HEK293 (cell line): ENCODE measurements around the gene IQCE.
A peak's percentile ranks its signal among the peaks of the same experiment; 100 is the strongest.

Experiments used
- CTCF ChIA-PET: fragments of 350-600 bp; formaldehyde crosslinking; extraction: SDS; loops from one replicate; lab custom pipeline; 2021; ENCODE audit warnings: antibody characterized with exemption; lab: Yijun Ruan, JAX
- POLR2A ChIA-PET: fragments of 300-600 bp; formaldehyde crosslinking; extraction: SDS; loops from one replicate; lab custom pipeline; 2020; ENCODE audit warnings: antibody characterized with exemption, inconsistent platforms; lab: Yijun Ruan, JAX
- H3K27ac ChIP-seq: fragments of 200-500 bp; sonication (Bioruptor generic); 2 replicates; pipeline ENCODE4 v1.5.1; 2014; ENCODE audit warnings: low read depth, low read length, control low read depth, inconsistent platforms; ENCODE audit errors: extremely low read depth
- H3K36me3 ChIP-seq, 2 experiments: fragments of 200-500 bp in 1 of 2; sonication (Bioruptor generic) in 1 of 2; 1 replicate in 1 of 2; 2 replicates in 1 of 2; pipeline ENCODE4 v1.5.1; 2014 to 2017; ENCODE audit warnings: inconsistent platforms in 2 of 2, low read length in 2 of 2; ENCODE audit not compliant: control insufficient read depth in 2 of 2, insufficient read depth in 1 of 2
- H3K4me1 ChIP-seq: fragments of 200-500 bp; sonication (Bioruptor generic); 2 replicates; pipeline ENCODE4 v1.5.1; 2014; ENCODE audit warnings: mild to moderate bottlenecking, low read length, inconsistent platforms; ENCODE audit not compliant: control insufficient read depth, insufficient read depth
- H3K4me3 ChIP-seq: 2 replicates; pipeline ENCODE4 v1.5.1; 2011; ENCODE audit warnings: low read depth, mild to moderate bottlenecking, control low read depth, low read length, moderate library complexity
- H3K9me3 ChIP-seq: fragments of 200-500 bp; sonication (Bioruptor generic); 2 replicates; pipeline ENCODE4 v1.5.1; 2014; ENCODE audit warnings: low read depth, low read length, inconsistent platforms; ENCODE audit not compliant: control insufficient read depth, insufficient read depth
- EGR2 ChIP-seq: fragments of 450-650 bp; formaldehyde crosslinking; IDR thresholded peaks from 2 replicates; pipeline ENCODE4 v1.5.1; 2016; ENCODE audit warnings: low read depth, missing biosample characterization, missing genetic modification characterization
- HOXD13 ChIP-seq: sonication (generic); formaldehyde crosslinking; IDR thresholded peaks from 2 replicates; pipeline ENCODE4 v1.8.0; 2022; ENCODE audit warnings: missing genetic modification reagents, borderline replicate concordance
- MZF1 ChIP-seq: fragments of 450-650 bp; formaldehyde crosslinking; IDR thresholded peaks from 2 replicates; pipeline ENCODE4 v1.5.1; 2017; ENCODE audit warnings: missing biosample characterization, missing genetic modification characterization, borderline replicate concordance
- PRDM2 ChIP-seq: fragments of 450-650 bp; formaldehyde crosslinking; IDR thresholded peaks from 2 replicates; pipeline ENCODE4 v1.5.1; 2016; ENCODE audit warnings: missing biosample characterization, missing genetic modification characterization, borderline replicate concordance
- SETDB1 ChIP-seq: IDR thresholded peaks from one replicate; pipeline ENCODE4 v1.6.1; 2017; ENCODE audit warnings: mild to moderate bottlenecking, low read length, moderate library complexity, mixed read lengths; ENCODE audit not compliant: insufficient read length
- SP3 ChIP-seq: fragments of 450-650 bp; formaldehyde crosslinking; IDR thresholded peaks from 2 replicates; pipeline ENCODE4 v1.5.1; 2016; ENCODE audit warnings: missing biosample characterization, missing genetic modification characterization
- ZBTB11 ChIP-seq: fragments of 450-650 bp; formaldehyde crosslinking; conservative IDR thresholded peaks from 2 replicates; pipeline ENCODE4 v1.5.1; 2016; ENCODE audit warnings: low read depth, missing biosample characterization, missing genetic modification characterization
- ZBTB8A ChIP-seq: fragments of 450-650 bp; formaldehyde crosslinking; IDR thresholded peaks from 2 replicates; pipeline ENCODE4 v1.5.1; 2016; ENCODE audit warnings: missing biosample characterization, missing genetic modification characterization
- ZFHX2 ChIP-seq: fragments of 450-650 bp; formaldehyde crosslinking; conservative IDR thresholded peaks from 2 replicates; pipeline ENCODE4 v1.5.1; 2016; ENCODE audit warnings: missing biosample characterization, missing genetic modification characterization
- ZNF558 ChIP-seq: fragments of 450-650 bp; formaldehyde crosslinking; IDR thresholded peaks from 2 replicates; pipeline ENCODE4 v1.5.1; 2016; ENCODE audit warnings: missing biosample characterization, missing genetic modification characterization
- ZSCAN5A ChIP-seq: fragments of 450-650 bp; formaldehyde crosslinking; IDR thresholded peaks from 2 replicates; pipeline ENCODE4 v1.5.1; 2016; ENCODE audit warnings: missing biosample characterization, missing genetic modification characterization

Gene IQCE

GRCh38 chr7:2573761-2574160 is 15.0 kb downstream of the IQCE start (continued):
- TF ChIP-seq PRDM2 (tag by site-specific recombination) (no peak), SETDB1 (no peak), ZBTB11 (no peak), ZBTB8A (tag by site-specific recombination) (no peak), MZF1 (tag by site-specific recombination) (no peak), HOXD13 (CRISPR knock-in tag) (no peak), ZNF558 (no peak)

- POLR2A ChIA-PET, result no interaction called here
- no peaks in the 10 kb centered on the region for H3K9me3 ChIP-seq
- H3K4me3 ChIP-seq, result no peak overlapping the region
- no peaks in the 10 kb centered on the region for H3K4me1 ChIP-seq
- no peak for TF ChIP-seq SP3 (tag by site-specific recombination)
- peaks cover 3 to 31% of the 10 kb centered on the region in 2 experiments for H3K36me3 ChIP-seq
- no peak overlapping the region for H3K27ac ChIP-seq
- CTCF ChIA-PET, result interaction anchor here (0.6 kb wide), 1 partner anchor 77 kb away, joined by 3 read pairs; no protein-coding TSS in a partner anchor
These were observed 16.4 kb downstream of the IQCE start for GRCh38 chr7:2575046-2575732.

- no peak overlapping the region for H3K4me3 ChIP-seq
- H3K27ac ChIP-seq, result no peak overlapping the region
- no peak for TF ChIP-seq ZSCAN5A (tag by site-specific recombination)
- peak; percentile 41; the same call in 1 of the 2 replicates for TF ChIP-seq ZFHX2 (tag by site-specific recombination)
- peak; percentile 59 for TF ChIP-seq EGR2
- CTCF ChIA-PET, result no interaction called here
- H3K36me3 ChIP-seq, result peaks cover 3 to 31% of the 10 kb centered on the region in 2 experiments
- POLR2A ChIA-PET, result no interaction called here
- H3K4me1 ChIP-seq, result no peaks in the 10 kb centered on the region
- no peaks in the 10 kb centered on the region for H3K9me3 ChIP-seq
These were observed 17.1 kb downstream of the IQCE start for GRCh38 chr7:2575733-2576340.
